Smooth muscle cell (in vitro differentiated cells): ENCODE measurements around the gene PTPN9. TPM values are rescaled to one million over a fixed set of nuclear protein-coding genes. Genes with fewer than 3 reads are reported as not detected.

Experiments used
- DNase-seq: peaks from one replicate; lab custom pipeline; 2025; ENCODE audit not compliant: unreplicated experiment; lab: John Stamatoyannopoulos, UW
- H2AFZ ChIP-seq: fragments of 200-600 bp; sonication (generic); 2 replicates; pipeline ENCODE4 v1.6.0; 2016; ENCODE audit warnings: antibody characterized with exemption, low read depth, mild to moderate bottlenecking
- H3F3A ChIP-seq: fragments of 200-600 bp; sonication (generic); 2 replicates; pipeline ENCODE4 v1.6.0; 2017; ENCODE audit warnings: antibody characterized with exemption, low read depth
- H3K27ac ChIP-seq: fragments of 200-600 bp; sonication (generic); 2 replicates; pipeline ENCODE4 v1.5.1; 2016; ENCODE audit warnings: low read depth, mild to moderate bottlenecking
- H3K27me3 ChIP-seq: fragments of 200-600 bp; sonication (generic); 2 replicates; pipeline ENCODE4 v1.6.1; 2016; ENCODE audit warnings: low read depth, mild to moderate bottlenecking
- H3K36me3 ChIP-seq: fragments of 200-600 bp; sonication (generic); 2 replicates; pipeline ENCODE4 v1.5.1; 2016; ENCODE audit warnings: low read depth
- H3K4me1 ChIP-seq: fragments of 200-600 bp; sonication (generic); 2 replicates; pipeline ENCODE4 v1.5.1; 2016; ENCODE audit warnings: low read depth
- H3K4me2 ChIP-seq: fragments of 200-600 bp; sonication (generic); 2 replicates; pipeline ENCODE4 v1.6.0; 2016; ENCODE audit warnings: mild to moderate bottlenecking
- H3K4me3 ChIP-seq: fragments of 200-600 bp; sonication (generic); 2 replicates; pipeline ENCODE4 v1.5.1; 2016; ENCODE audit warnings: mild to moderate bottlenecking
- H3K79me2 ChIP-seq: fragments of 200-600 bp; sonication (generic); 2 replicates; pipeline ENCODE4 v1.6.0; 2016; ENCODE audit warnings: low read depth, mild to moderate bottlenecking
- H3K9ac ChIP-seq: fragments of 200-600 bp; sonication (generic); 2 replicates; pipeline ENCODE4 v1.6.0; 2016; ENCODE audit warnings: low read depth
- H3K9me3 ChIP-seq: fragments of 200-600 bp; sonication (generic); replicated peaks from 2 replicates; pipeline ENCODE4 v1.5.1; 2016; ENCODE audit warnings: low read depth
- H4K20me1 ChIP-seq: fragments of 200-600 bp; sonication (generic); 2 replicates; pipeline ENCODE4 v1.6.0; 2016; ENCODE audit warnings: low read depth
- WGBS: methylation state at CpG from one replicate; pipeline ENCODE4 v1.1.7; 2016; ENCODE audit warnings: low lambda C conversion rate; 5-methylcytosine and 5-hydroxymethylcytosine counted together
- polyA plus RNA-seq: library from polyadenylated mRNA; unstranded; fragments of >200 nt; fragmentation: Nextera tagmentation; extraction: Ambion mirVana; gene quantifications from 2 replicates; pipeline ENCODE4 v1.2.1, GENCODE V29; 2016
- total RNA-seq: library from RNA; depleted of rRNA; stranded (reverse); fragments of >200 nt; gene quantifications from 2 replicates; pipeline ENCODE4 v1.2.3, GENCODE V29; 2014
- TF ChIP-seq, protein P1 (sequence below): fragments of 200-600 bp; sonication (generic); IDR thresholded peaks from 2 replicates; pipeline ENCODE4 v1.5.1; 2017; ENCODE audit warnings: borderline replicate concordance, mild to moderate bottlenecking, antibody characterized with exemption; ENCODE audit not compliant: insufficient read depth, poor library complexity, severe bottlenecking

The PTPN9 gene
- total and polyA plus RNA-seq, 2 experiments from 2014 or later: 20.3 to 23.4 TPM

DNA sequence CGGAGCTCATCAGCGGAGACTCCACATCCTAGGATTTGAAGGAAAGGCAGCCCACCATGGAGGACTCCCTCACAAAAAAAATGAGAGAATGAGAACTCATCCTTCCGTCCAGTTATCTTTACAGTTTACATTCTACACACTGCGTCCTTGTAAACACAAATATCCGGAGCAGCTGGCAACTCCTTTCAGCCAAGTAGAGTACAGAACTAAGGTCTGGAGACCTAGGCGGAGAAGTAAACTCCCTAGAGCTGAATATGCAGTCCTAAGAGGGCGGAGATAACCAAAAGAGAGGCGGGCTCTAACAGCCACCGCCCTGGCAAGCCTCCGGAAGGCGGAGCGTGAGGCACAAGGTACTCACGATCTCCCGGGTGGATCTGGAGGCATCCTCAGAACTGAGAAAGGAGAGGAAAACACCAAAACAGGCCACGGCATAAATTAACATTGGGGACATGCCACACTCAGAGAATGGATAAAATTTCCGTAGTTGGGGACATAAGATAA is 126.7 kb downstream of the PTPN9 start:
- H3K9me3 ChIP-seq: no peaks in the 10 kb centered on the region
- TF ChIP-seq, protein P1, sequence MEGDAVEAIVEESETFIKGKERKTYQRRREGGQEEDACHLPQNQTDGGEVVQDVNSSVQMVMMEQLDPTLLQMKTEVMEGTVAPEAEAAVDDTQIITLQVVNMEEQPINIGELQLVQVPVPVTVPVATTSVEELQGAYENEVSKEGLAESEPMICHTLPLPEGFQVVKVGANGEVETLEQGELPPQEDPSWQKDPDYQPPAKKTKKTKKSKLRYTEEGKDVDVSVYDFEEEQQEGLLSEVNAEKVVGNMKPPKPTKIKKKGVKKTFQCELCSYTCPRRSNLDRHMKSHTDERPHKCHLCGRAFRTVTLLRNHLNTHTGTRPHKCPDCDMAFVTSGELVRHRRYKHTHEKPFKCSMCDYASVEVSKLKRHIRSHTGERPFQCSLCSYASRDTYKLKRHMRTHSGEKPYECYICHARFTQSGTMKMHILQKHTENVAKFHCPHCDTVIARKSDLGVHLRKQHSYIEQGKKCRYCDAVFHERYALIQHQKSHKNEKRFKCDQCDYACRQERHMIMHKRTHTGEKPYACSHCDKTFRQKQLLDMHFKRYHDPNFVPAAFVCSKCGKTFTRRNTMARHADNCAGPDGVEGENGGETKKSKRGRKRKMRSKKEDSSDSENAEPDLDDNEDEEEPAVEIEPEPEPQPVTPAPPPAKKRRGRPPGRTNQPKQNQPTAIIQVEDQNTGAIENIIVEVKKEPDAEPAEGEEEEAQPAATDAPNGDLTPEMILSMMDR: no peak
- peak overlapping the region; percentile 94 for H3K4me3 ChIP-seq
- no peaks in the 10 kb centered on the region for H3K27me3 ChIP-seq
- peaks cover 26% of the 10 kb centered on the region for H3F3A ChIP-seq
- peaks cover 26% of the 10 kb centered on the region for H3K79me2 ChIP-seq
- peak; percentile 52 for DNase-seq
- H3K36me3 ChIP-seq: no peaks in the 10 kb centered on the region
- no peak overlapping the region for H2AFZ ChIP-seq
- peak overlapping the region; percentile 96 for H3K4me2 ChIP-seq
- WGBS: under 1% methylated on average over 16 of the region's 16 CpGs
- H3K9ac ChIP-seq: peak overlapping the region; percentile 89
- peak overlapping the region; percentile 93 for H3K27ac ChIP-seq
- peaks cover 7% of the 10 kb centered on the region for H3K4me1 ChIP-seq
- peaks cover 44% of the 10 kb centered on the region for H4K20me1 ChIP-seq

DNA sequence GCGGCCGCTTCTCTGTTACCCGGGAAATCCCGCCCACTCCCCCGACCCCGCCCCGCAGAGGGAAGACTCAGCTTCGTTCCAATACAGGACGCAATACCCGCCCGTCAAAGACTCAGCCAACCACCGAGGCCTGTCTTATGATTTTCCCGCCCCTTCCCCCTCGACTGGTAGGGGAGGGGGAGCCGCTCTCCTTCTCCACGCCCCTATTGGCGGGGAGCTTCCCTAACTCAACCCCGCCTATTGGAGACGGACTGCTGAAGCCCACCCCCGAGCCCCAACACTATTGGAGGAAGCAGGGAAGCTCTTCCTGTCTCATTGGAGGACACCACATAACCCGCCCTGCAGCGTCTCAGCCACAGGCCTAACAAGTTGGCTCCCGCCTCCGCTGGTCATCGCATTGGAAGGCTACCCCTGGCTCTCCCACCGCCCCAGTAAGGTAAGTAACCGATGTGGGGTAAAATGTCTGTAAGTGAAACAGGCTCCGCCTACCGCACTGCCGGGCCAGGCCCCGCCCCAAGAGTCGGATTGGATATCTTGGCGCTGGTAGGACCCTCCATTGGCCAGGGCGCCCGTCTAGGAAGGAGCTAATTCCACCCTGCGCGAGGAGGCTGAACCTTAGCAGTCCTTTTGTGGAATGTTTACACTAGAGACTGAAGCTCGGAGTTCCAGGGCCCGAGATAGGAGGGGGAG is 127.3 kb downstream of the PTPN9 start, which contains the start of gene SIN3A:
Gene SIN3A, minus strand, starts transcription at position 17 of the 690 bp plus-strand sequence. CDS start 21,315 bp downstream, outside the sequence.
- H3K9ac ChIP-seq: peak within 1 kb of the TSS; percentile 94
- H3K27ac ChIP-seq: peak within 1 kb of the TSS; percentile 97
- DNase-seq: peak; percentile 99
- peaks cover 26% of the 10 kb centered on the region for H3F3A ChIP-seq
- peaks cover 50% of the 10 kb centered on the region for H4K20me1 ChIP-seq
- peak within 1 kb of the TSS; percentile 96 for H3K4me2 ChIP-seq
- H3K4me3 ChIP-seq: peak within 1 kb of the TSS; percentile 94
- under 1% methylated on average over 31 of the region's 39 CpGs for WGBS
- TF ChIP-seq, protein P1: no peak
- no peaks in the 10 kb centered on the region for H3K9me3 ChIP-seq
- no peak within 1 kb of the TSS for H2AFZ ChIP-seq
- no peaks in the 10 kb centered on the region for H3K27me3 ChIP-seq
- H3K4me1 ChIP-seq: peaks cover 7% of the 10 kb centered on the region
- H3K36me3 ChIP-seq: no peaks in the 10 kb centered on the region
- peaks cover 32% of the 10 kb centered on the region for H3K79me2 ChIP-seq

DNA sequence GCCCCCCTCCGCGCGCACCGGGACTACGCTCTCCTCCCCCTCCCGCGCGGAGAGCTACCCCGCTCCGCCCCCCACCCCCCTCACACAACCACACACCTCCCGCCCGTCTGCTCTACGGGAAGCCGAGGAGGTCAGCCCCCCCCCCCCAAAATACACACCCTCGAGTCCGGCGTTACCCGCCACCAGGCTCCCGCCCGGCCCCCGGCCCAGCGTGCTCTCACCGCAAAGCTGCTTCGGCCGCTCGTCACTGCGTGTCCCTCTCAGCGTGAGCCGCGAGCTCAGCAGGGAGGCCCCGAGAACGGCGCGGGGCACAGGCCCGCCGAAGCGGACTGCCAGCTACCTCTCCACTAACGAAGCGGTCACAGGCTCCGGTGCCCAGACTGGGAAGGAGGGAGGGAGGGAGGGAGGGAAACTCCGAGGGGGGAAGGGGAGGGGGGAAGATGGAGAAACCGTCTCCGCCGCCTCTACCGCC is 127.9 kb downstream of the PTPN9 start:
- Histone ChIP-seq H3K79me2 (peaks cover 37% of the 10 kb centered on the region), H3K9ac (peak overlapping the region; percentile 94), H2AFZ (no peak overlapping the region), H3K4me1 (peaks cover 7% of the 10 kb centered on the region), H3F3A (peaks cover 26% of the 10 kb centered on the region), H4K20me1 (peaks cover 56% of the 10 kb centered on the region), H3K4me3 (peak overlapping the region; percentile 72), H3K27ac (peak overlapping the region; percentile 97), H3K4me2 (peak overlapping the region; percentile 87), H3K36me3 (no peaks in the 10 kb centered on the region), H3K27me3 (no peaks in the 10 kb centered on the region), H3K9me3 (no peaks in the 10 kb centered on the region)
- DNase-seq: no peak
- WGBS: 2% methylated on average over 29 of the region's 45 CpGs
- TF ChIP-seq, protein P1: no peak
